Measurements from ENCODE around the gene PTF1A. TPM values are rescaled to one million over a fixed set of nuclear protein-coding genes. Genes with fewer than 3 reads are reported as not detected.

The PTF1A gene
- total RNA-seq, 1 experiment from 2014 or later = not detected

GRCh38 chr10:23146258-23146657, 45.9 kb upstream of the PTF1A start (continued):
- TF ChIP-seq ZNF512 (CRISPR knock-in tag; IDR thresholded peaks at IDR 0.05; ENCODE audit: borderline replicate concordance) (no peak), GRHL2 (CRISPR knock-in tag; IDR thresholded peaks at IDR 0.05; ENCODE audit: insufficient replicate concordance, severe bottlenecking) (no peak), PRDM15 (CRISPR knock-in tag; IDR thresholded peaks at IDR 0.05) (no peak), ZNF281 (CRISPR knock-in tag; IDR thresholded peaks at IDR 0.05) (no peak), CDX4 (CRISPR knock-in tag; IDR thresholded peaks at IDR 0.05; ENCODE audit: borderline replicate concordance) (no peak)

- no peak for ATAC-seq
- no peaks in the 10 kb centered on the region for H3K4me1 Mint-ChIP-seq
- ChIA-PET CTCF (interaction anchor here (2.0 kb wide), 1 partner anchor 10 kb away, joined by 10 read pairs; no protein-coding TSS in a partner anchor), POLR2A (no interaction called here)
- H3K4me3 Mint-ChIP-seq = no peak overlapping the region
- H3K36me3 Mint-ChIP-seq = no peaks in the 10 kb centered on the region
- no peaks in the 10 kb centered on the region for H3K9me3 Mint-ChIP-seq
- no peaks in the 10 kb centered on the region for H3K27me3 Mint-ChIP-seq (ENCODE audit: low read depth)
- no peak for DNase-seq (ENCODE audit: low spot score)
- no peak overlapping the region for H3K27ac Mint-ChIP-seq
- TF ChIP-seq CDX4 (CRISPR knock-in tag; IDR thresholded peaks at IDR 0.05; ENCODE audit: borderline replicate concordance) (no peak), SMAD3 (CRISPR knock-in tag; IDR thresholded peaks at IDR 0.05; ENCODE audit: borderline replicate concordance) (no peak), ATF6 (CRISPR knock-in tag; IDR thresholded peaks at IDR 0.05) (no peak), ZNF512 (CRISPR knock-in tag; IDR thresholded peaks at IDR 0.05; ENCODE audit: borderline replicate concordance) (no peak), TP53 (CRISPR knock-in tag; IDR thresholded peaks at IDR 0.05) (no peak), GRHL2 (CRISPR knock-in tag; IDR thresholded peaks at IDR 0.05; ENCODE audit: insufficient replicate concordance, severe bottlenecking) (no peak), CTCF (IDR thresholded peaks at IDR 0.05) (no peak), ZBTB43 (CRISPR knock-in tag; IDR thresholded peaks at IDR 0.05) (no peak), PREB (CRISPR knock-in tag; IDR thresholded peaks at IDR 0.05; ENCODE audit: borderline replicate concordance) (no peak), MLX (CRISPR knock-in tag; IDR thresholded peaks at IDR 0.05) (no peak), ZMAT4 (CRISPR knock-in tag; IDR thresholded peaks at IDR 0.05) (no peak), CREM (CRISPR knock-in tag; IDR thresholded peaks at IDR 0.05) (no peak)
Measured at GRCh38 chr10:23147035-23147434, 45.1 kb upstream of the PTF1A start.

All from WTC11 (cell line).